NCI-H82 treated with DMSO at 0.1 percent for 48 hours (cell line): Measurements from ENCODE around the gene RBM38.

Experiments
- DNase-seq: peaks from one replicate; lab custom pipeline; 2025; ENCODE audit not compliant: unreplicated experiment; lab: John Stamatoyannopoulos, UW

RBM38 gene

DNA sequence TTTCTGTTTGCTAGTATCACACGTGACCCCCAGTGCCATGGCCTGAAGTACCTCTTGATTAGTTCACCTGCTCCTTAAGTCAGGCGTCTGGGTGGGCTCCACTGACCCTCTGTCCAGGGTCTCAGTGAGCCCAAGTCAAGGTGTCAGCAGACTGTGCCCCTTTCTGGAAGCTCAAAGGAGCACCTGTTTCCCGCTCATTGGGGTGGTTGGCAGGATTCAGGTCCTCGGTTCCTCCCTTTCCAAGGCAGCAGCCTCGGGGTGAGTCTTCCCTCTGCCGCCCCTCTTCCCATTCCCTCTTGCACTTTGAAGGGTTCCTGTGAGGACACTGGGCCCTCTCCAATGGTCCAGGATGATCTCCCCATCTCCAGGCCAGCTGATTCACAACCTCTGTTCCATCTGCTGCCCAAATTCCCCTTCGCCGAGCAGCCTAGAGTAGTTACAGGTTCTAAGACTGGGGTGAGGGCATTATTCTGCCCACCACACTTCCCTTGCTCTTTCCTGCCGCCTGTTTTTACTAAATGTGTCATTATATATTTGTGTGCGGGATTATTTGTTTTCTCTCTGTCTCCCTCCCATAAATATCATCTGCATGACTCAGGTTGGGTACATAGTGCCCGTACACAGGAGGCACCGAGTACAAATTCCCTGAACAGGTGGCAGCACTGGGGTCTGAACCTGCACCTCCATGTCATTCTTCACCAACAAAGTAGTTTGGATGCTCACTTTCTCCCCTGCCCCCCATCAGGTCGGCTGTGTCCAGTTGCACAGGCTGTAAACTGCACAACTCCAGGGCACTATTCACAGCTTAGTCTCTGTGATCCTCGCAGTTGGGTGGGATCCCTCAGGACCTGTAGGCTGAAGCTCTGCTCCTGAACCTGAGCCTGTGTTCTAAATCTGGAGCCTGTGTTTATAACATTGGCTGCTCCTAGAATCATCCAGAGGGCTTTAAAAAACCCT lies 58.5 kb downstream of the RBM38 start:
- no peak for DNase-seq

DNA sequence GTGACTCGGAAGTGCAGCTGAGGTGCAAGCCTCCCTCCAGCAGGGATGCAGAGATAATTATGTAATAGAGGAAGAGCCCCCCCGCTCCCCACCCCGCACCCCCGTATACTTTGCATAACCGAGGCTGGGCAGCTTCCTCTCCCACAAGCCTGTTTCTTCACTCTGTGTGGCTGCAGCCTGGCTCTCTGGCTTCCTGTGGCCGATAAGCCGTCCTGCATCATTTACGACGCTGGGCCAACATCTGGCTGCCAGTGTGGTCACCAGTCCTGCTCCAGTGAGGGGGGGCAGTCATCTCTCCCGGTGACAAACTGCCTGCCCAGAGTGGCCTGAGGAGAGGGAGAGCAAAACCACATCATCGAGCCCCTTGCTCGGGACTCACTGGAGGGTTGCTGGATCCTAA lies 59.2 kb downstream of the RBM38 start:
- no peak for DNase-seq

DNA sequence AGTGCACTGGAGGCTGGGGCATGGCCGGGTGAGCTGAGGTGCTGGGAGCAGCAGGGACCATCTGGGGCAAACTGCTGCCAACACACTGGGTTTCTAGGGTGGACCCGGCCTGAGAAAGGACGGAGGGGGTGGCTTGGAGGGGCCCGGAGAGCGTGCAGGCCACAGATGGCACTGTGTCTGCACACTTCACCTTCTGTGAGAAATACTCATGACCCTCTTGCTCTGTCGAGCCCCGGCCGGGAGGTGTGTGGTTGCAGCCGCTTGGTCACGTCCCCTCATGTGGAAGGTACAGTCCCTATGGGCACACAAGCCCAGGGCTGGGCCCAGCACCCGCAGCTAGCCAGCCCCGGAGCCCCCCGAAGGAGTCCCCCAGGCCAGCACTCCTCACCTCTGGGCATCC lies 59.7 kb downstream of the RBM38 start:
- no peak for DNase-seq

DNA sequence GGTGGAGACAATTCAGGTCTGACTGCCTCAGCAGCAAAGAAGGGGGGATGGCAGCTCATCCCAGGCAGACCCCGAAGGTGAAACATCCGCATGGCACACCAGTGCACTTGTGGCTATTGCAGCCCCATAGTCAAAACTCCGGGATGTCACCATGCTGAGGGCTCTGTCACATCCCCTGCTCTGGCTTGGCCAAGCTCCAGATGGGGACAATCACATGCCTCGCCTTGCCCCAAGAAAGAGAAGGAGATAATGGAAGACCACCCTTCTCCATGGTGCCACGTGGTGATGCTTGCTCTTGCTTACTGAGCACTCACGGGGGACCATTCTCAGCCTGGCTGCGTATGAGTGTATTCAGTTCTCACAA lies 60.2 kb downstream of the RBM38 start:
- DNase-seq, result no peak

DNA sequence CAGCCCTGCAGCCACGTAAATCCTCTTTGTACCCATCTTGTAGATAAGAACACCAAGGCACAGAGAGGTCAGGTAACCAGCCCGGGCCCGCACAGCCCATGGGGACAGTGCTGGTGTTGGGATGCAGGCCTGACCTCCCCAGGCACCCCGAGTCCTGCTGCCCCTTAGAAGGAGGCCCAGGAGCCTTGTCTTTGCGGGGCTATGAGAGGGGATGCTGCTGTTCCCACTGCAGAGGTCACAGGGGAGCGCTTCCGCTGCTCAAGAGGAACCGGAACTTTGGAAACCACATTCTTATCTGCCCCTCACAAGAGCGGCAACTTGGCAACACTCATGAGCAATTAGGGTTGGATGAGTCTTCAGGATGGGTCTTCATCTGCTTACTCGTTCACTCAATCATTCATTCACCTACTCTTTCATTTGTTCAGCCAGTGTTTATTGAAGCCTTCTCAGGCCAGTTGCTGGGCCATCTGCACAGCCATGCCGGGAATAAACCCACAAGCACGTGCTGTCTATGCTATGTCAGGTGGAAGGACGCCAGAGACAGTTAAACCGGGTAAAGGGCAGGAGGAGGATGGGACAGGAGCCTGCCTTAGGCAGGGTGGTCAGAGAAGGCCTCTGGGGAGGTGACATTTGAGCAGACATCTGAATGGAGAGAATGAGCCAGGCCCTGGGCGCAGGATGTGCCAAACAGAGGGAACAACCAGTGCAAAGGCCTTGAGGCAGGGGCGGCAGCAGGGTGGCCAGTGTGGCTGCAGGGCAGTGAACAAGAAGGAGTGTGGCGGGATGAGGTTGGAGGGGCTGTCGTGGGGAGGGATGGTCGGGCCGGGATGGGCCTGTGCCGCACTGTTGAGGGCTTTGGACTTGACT lies 60.8 kb downstream of the RBM38 start:
- no peak for DNase-seq

DNA sequence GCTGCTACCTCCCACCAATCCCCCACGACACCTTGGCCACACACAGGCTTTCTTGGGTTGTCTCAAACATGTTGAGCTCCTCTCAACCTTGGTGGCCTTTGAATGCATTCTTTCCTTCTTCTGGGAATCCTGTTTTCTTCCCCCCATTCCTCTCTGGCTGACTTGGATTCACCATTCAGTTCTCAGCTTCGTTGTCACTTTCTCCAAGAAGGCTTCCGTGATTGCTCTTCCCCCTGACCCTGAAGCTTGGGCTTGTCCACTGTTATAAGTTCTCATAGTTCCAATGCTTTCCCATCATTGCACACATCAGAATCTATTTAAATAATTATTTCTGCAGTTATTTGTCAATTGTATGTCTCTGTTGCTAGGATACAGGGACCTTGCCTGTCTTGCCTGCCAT lies 64.2 kb downstream of the RBM38 start:
- DNase-seq, result no peak

DNA sequence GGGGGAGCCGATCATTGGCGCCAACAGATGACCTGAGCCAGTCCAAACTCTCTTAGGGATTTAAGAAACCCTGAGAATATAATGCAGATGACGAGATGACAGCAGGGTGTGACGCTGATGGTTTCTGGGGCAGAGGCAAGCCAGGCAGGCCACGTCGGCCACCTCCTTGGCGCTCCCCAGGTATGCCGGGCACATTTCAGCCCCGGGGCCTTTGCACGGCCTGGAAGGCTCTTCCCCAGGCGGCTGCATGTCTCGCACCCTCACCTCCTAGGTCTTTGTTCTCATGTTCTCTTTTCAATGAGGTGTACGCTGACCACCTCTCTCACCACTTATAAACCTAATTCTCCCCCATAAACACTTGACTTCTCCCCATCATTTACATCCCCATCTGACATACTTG lies 64.9 kb downstream of the RBM38 start:
- DNase-seq, result no peak

DNA sequence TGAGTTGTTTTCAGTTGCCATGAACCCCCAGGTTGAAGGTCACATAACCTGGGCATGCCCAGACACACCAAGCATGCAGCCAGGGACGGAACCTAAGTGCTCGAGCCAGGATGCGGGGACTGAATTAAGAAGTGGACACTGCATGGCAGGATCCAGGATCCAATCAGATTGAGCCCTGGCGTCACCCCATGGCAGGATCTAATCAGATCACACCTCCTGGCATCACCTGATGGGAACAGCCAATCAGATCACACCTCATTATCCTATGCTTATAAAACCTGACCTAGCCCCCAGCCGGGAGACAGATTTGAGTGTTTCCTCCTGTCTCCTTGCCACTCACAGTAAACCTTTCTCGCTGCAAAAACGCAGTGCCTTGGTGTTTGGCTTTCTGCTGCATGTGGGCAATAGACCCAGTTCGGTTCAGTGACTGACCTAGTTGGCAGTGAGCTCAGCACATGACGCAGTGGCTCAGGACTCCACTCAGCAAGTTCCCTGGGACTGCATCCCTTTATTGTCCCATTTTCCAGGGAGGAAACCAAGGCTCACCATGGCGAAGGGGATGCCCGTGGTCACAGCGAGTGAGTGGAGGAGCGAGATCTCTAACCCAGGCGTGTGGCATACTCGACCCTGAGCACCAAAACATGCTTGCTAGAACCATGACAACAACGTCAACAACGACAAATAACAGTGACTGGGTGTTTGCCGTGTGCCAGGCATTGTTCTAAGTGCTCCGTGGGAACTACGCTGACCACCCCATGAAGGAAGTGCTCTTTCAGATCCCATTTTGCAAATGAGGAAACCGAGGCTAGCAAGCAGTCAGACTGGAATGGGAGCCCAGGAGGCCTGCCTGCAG lies 66.3 kb downstream of the RBM38 start:
- DNase-seq, result no peak

DNA sequence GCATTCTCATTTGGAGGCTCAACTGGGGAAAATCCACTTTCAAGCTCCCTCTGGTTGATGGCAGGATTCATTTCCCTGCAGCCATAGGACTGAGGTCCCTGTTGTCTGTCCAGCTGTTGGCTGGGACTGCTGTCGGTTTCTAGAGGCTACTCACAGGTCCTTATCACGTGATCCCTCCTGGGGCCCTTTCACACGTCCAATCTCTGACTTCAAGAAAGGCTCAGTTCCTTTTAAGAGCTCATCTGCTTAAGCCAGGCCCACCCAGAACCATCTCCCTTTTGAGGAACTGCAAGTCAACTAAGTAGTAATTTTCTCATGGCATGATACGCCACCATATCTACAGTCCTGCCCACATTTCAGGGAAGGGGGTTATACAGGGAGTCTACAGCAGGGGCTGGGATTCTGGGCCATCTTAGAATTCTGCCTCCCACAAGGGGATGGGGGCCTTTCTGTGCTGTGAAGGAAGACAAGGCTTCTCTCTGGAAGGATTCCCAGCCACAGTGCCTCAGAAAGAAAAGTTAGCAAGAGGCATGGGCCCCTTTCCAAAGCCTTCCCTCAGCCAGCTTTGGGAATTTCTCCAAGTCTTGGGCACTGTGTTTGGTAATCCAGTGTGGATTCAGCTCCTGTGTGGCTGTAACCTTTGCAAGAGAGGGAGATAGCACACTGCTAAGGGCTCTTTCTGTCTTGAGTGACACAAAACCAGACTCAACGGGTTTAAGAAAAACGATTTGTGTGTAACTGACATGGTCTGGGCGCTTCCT lies 67.4 kb downstream of the RBM38 start:
- no peak for DNase-seq
